ENCODE results near the gene ATG9B. TPM values are rescaled to one million over a fixed set of nuclear protein-coding genes. Genes with fewer than 3 reads are reported as not detected.

The ATG9B gene
- polyA plus RNA-seq, 2 of the 4 experiments (the other 2 are of a cell fraction), result 0.06 to 0.23 TPM

GRCh38 chr7:151048911-151049463, 24.7 kb upstream of the ATG9B start:
- H3K4me1 ChIP-seq, result peaks cover 7% of the 10 kb centered on the region; the same call in 1 of the 3 replicates
- POLR2A ChIA-PET, result no interaction called here
- TF ChIP-seq SREBF2 (IDR thresholded peaks at IDR 0.05) (no peak), JUNB (IDR thresholded peaks at IDR 0.05) (no peak), MAZ (IDR thresholded peaks at IDR 0.05; ENCODE audit: borderline replicate concordance, low read depth, low read length) (no peak), HOXB13 (CRISPR knock-in tag; IDR thresholded peaks at IDR 0.05; ENCODE audit: low read depth) (no peak), ZFP36 (IDR thresholded peaks at IDR 0.05; ENCODE audit: borderline replicate concordance, partially characterized antibody) (no peak), NPAS2 (CRISPR knock-in tag; IDR thresholded peaks at IDR 0.05; ENCODE audit: borderline replicate concordance) (no peak)
- no peak overlapping the region for H3K4me2 ChIP-seq
- H3K9me3 ChIP-seq, result no peaks in the 10 kb centered on the region
- no peak overlapping the region for H3K27ac ChIP-seq
- no peak for DNase-seq (ENCODE audit: low read depth in 1 of 2, low spot score in 1 of 2)
- H3K4me3 ChIP-seq, result no peak overlapping the region
- peak in 1 of 2 experiments; percentile 2; a peak in 2 of 6 replicates for ATAC-seq
- no peak for FAIRE-seq
- CTCF ChIA-PET, result interaction anchor here (1.2 kb wide), 1 partner anchor 19 kb away, joined by 4 read pairs; no protein-coding TSS in a partner anchor
- WGBS (ENCODE audit: missing lambda C conversion rate), result 92% methylated on average over 26 of the region's 38 CpGs

- WGBS (ENCODE audit: missing lambda C conversion rate), result 95% methylated on average over 18 of the region's 22 CpGs
- Histone ChIP-seq H3K4me2 (no peak within 1 kb of the TSS), H3K4me1 (peaks cover 7% of the 10 kb centered on the region; the same call in 1 of the 3 replicates), H3K4me3 (no peak within 1 kb of the TSS), H3K27ac (0 out of 6 replicates have a peak within 1 kb of the TSS, but pooled peaks of 1 of the 2 experiments have one; percentile 11), H3K9me3 (no peaks in the 10 kb centered on the region)
- POLR2A ChIA-PET, result interaction anchor here (0.6 to 1.8 kb wide), 3 partner anchors 9 to 69 kb away, joined by 3 to 9 read pairs (median 3); partner anchors contain the start of gene ABCB8
- FAIRE-seq (no peak), ATAC-seq (peak in 1 of 2 experiments; percentile 1; a peak in 2 of 6 replicates), DNase-seq (ENCODE audit: low read depth in 1 of 2, low spot score in 1 of 2) (no peak)
- TF ChIP-seq NFE2L2 (conservative IDR thresholded peaks at IDR 0.05; ENCODE audit: low read length) (no peak), KDM1A (IDR thresholded peaks at IDR 0.05; ENCODE audit: low read depth) (no peak), FOSB (CRISPR knock-in tag; IDR thresholded peaks at IDR 0.05) (no peak), EP300 (IDR thresholded peaks at IDR 0.05) (no peak), CTCF (IDR thresholded peaks at IDR 0.05) (no peak), NR3C1 (IDR thresholded peaks at IDR 0.05) (no peak), SREBF2 (IDR thresholded peaks at IDR 0.05) (no peak), PHF8 (IDR thresholded peaks at IDR 0.05; ENCODE audit: borderline replicate concordance, low read depth) (no peak), HMGXB4 (CRISPR knock-in tag; IDR thresholded peaks at IDR 0.05; ENCODE audit: borderline replicate concordance) (no peak), MAZ (IDR thresholded peaks at IDR 0.05; ENCODE audit: borderline replicate concordance, low read depth, low read length) (no peak), JUNB (IDR thresholded peaks at IDR 0.05) (no peak), CHD2 (IDR thresholded peaks at IDR 0.05; ENCODE audit: low read length, partially characterized antibody) (no peak), RNF2 (IDR thresholded peaks at IDR 0.05; ENCODE audit: borderline replicate concordance, low read depth) (no peak), HES2 (IDR thresholded peaks at IDR 0.05) (no peak), E2F6 (IDR thresholded peaks at IDR 0.05; ENCODE audit: borderline replicate concordance, low read depth) (no peak), ZSCAN20 (CRISPR knock-in tag; IDR thresholded peaks at IDR 0.05) (no peak), EHF (CRISPR knock-in tag; IDR thresholded peaks at IDR 0.05) (no peak), MAFK (IDR thresholded peaks at IDR 0.05; ENCODE audit: partially characterized antibody) (no peak), RFX5 (IDR thresholded peaks at IDR 0.05) (no peak), HOXB5 (CRISPR knock-in tag; IDR thresholded peaks at IDR 0.05) (no peak)
- CTCF ChIA-PET, result interaction anchor here (1.0 kb wide), 1 partner anchor 30 kb away, joined by 3 read pairs; no protein-coding TSS in a partner anchor
Observed at GRCh38 chr7:151047976-151048815, 23.9 kb upstream of the ATG9B start, which contains the start of gene ASIC3. Gene ASIC3 (plus strand): TSS chr7:151048531. CDS start chr7:151048886, 355 bp downstream.

All from A549 (cell line).